GM21825 (cell line): ENCODE results near the gene RGS7BP.

Experiments
- ATAC-seq: cut with Tn5 transposase; IDR thresholded peaks from one replicate; pipeline ENCODE4 v1.9.1; 2021; ENCODE audit warnings: mild to moderate bottlenecking, moderate library complexity; ENCODE audit not compliant: unreplicated experiment

RGS7BP gene

DNA sequence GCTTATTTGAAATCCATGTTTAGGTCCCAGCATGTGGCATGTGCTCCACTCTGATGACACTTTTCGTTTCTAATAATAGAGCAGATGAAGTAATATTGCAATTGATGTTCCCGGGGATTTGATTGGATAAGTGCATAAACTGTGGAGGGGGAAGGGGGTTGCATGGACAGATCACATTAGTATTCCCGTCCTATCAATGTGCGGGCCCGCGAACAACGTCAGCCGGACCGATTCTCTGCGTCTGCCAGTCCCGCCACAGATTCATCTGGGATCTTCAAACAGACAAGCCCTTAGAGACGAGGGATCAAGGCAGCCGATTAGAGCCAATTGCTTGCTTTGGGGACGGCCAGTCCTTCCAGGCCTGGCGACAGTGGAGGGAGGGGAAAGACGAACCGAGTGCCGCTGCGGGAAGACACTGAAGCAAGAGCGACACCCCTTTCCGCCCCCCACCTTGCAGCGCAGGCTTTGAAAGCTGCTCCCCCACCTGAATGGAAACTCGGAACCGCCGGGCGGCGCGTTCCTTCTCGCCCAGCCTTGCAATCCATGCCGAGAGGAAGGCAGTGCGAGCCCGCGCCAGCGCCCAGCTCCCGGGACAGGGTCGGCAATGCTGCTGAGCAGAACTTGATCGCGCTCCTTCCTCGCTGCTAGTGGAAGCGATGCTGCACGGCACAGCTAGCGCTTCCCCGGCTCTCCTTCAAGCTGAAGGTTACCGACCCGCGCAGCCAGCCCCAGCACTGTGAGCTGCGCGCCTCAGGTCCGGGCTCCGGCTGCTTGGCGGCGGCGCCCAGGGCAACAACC, at the start of gene RGS7BP:
Gene RGS7BP, plus strand, starts transcription at position 247 of the 798 bp plus-strand sequence. CDS start 610 bp downstream, outside the sequence.
- no peak for ATAC-seq

DNA sequence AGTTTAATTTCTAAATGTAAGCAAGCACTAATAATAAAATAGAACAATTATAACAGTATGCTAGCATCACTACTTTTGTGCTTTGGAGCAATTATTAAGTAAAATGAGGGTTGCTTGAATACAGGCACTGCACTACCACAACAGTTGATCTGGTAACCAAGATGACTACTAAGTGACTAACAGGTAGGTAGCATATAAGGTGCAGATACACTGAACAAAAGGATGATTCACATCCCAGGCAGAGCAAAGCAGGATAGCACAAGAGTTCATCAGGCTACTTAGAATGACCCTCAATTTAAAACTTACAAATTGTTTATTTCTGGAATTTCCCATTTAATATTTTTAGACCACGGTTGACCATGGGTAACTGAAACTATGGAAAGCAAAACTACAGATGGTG, 48.0 kb upstream of the RGS7BP start:
- ATAC-seq: no peak

DNA sequence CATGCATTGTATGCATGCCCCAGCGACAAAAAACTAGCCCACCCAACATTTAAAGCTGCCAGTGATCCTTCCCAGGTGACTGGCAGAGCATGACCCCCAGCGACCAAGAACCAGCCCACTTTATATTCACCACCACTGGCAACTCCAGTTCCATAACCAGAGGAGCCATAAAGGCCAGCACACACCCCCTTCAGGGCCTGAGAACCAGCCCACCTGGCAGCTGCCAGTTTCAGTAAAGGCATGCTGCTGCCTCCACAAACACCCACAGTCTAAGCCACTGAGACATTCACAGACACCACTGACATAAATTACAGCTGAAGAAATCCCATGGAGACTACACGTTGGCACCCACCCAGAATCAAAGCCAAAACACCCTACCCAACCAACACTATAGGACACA, 46.9 kb upstream of the RGS7BP start:
- no peak for ATAC-seq

DNA sequence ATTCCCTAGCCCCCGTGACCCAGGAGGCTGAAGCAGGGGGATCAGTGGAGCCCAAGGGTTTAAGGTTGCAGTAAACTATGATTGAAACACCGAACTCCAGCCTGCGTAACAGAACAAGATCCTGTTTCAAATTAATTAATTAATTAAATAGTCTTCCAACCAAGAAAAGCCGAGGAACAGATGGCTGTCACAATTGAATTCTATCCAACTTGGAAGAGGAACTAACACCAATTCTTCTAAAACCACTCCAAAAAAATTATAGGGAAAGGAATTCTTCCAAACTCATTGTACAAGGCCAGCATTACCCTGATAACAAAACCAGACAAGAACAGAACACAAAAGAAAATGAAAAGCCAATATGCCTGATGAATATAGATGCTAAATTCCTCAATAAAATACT, 43.4 kb upstream of the RGS7BP start:
- ATAC-seq: no peak

DNA sequence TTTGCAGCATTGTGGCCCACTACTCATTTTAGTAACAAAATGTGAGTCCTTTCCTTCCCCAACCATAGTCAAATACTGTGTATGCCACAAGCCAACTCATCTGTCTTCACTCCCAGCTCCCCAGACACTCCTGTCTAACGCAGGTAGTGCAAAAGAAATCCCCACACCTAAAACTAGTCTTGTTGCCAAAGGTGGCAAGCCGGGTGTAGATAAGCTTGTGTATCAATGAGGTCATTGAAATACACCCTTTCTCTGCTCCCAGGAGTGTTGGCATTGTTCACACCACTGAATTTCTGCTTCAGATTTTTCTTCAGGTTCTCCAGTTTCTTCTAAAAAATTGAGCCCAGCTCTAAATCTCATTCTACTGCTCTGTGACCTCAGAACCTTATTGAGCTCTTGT, 19.7 kb upstream of the RGS7BP start:
- ATAC-seq: no peak

DNA sequence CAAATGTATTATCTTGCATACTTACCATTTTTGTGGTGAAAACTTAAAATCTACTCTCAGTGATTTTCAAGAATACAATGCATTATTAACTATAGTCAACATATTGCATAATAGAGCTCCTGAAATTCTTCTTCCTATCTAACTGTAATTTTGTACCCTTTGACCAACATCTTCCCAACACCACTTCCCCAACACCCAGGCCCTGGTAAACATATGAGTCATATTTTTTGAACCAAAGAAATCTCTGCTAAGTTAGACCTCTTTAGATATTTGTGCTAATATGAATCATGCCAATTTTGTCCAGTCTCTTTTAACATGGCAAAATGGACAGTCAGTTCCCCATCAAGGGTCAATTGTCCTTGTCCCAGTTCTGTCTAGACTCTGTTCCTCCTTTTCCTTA, 18.5 kb upstream of the RGS7BP start:
- ATAC-seq: no peak

DNA sequence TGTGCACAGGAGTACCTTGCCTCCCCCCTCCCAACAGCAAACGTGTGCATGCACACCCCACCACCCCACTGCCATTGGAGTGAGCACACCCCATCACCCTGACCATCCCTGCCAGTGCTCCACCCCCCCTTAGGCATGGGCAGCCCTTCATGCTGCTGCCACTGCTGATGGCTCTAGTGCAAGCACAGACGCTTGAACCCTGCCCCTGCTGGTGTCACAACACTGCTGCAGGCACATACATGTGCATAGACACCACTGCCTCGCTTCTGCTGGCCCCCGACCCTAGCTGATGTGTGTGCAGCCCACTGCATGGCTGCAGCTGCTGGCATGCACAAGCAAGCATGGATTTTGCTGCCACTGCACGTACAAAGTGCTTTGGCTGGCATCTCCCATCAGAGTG, 16.0 kb upstream of the RGS7BP start:
- no peak for ATAC-seq

DNA sequence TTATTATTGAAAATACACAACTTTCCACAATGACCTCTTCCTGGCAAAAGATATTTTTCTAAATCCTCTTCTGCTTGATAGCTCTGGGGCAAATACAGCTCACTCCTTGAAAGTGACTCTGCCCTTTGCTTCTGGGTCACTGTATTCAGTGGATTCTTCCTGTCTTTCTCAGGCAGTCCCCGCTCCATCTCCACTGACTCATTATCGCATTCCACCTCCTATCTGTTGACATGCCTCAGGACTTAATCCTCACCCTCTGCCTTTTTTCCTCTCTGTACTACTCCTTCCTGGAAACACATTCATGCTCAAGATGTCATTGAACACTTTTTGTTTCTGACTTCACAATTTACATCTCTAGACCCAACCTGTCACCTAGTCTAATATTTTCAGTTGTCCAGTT, 8.4 kb upstream of the RGS7BP start:
- no peak for ATAC-seq

DNA sequence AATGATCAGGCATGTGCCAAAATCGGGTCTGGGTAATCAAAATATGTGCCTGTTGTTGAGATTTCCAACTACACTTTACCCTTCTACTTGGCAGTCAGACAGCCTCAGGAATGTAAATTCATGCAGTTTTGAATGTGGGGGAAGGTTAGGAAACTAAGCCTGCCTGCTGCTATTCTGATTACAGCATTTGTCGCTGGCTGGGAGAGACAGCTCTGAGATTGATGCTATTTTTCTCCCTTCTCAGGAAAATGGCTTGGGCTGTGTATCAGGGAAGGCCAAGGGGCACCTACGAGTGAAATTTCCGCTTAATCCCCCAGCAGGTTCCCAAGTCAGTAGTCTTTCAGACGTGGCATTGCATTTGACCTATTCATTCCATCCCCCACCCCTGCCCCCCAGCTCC, 3.6 kb upstream of the RGS7BP start:
- no peak for ATAC-seq

DNA sequence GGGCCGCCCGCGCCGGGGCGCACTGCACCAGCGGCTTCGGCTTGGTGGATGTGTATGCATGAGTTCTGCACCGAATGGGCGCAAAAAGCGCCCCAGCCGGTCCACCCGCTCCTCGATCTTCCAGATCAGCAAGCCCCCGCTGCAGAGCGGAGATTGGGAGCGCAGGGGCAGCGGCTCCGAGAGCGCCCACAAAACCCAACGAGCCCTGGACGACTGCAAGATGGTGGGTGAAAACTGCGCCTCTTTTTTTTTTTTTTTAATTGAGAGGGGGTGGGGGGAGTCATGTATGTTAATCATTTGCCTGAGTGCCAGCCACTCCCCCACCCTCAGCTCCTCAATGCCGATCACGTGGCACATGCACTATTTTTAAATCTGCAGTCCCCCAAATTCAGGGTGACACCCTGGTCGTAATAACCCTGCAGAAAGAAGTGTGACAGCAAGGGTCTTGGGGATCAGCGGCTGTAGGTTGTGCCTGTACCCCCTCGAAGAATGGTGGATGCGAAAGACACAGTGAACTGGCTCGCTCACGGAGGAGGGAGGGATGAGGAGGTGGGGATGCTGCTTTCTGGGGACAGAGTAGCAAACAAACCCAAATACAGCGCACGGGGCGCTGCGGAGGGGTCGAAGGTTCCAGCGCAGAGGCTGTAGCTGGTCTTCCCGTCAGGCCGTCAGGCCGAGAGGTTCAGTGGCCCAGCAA, 900 bp downstream of the RGS7BP start:
- no peak for ATAC-seq

DNA sequence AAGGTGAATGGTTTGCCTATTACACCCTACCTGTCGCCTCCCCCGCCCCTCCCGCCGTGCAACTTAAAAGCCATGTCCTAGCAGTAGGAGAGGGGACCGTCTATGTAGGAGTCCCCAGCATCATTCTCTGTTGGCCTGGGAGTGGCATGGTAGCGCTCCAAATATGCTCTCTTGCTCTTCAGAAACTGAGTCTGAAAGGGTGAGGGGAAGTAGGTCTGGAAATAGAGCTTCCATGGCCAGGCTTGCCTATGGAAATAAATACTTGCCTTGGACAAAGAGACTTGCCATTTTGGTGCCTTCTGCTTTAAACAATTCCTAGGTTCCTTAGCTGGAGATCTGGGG, 1.4 kb downstream of the RGS7BP start:
- ATAC-seq: no peak

DNA sequence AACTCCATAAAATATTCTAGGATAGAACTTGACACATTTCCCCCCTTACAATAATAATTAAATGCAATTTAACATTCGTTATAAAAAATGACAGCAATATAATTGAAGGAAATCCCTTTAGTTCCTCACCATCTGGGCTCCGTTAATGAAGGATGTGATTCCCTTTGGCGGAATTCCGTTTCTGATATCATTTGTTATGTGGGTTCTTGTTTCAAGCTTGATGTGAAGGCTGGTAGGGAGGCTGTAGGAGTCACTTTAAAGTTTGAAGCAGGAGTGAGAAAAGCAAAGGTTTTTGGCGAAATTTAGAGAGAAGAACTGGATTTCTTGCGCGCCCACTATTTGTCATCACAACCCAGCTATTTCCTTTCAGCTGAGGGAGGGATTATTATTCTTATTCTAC, 4.0 kb downstream of the RGS7BP start:
- ATAC-seq: no peak

DNA sequence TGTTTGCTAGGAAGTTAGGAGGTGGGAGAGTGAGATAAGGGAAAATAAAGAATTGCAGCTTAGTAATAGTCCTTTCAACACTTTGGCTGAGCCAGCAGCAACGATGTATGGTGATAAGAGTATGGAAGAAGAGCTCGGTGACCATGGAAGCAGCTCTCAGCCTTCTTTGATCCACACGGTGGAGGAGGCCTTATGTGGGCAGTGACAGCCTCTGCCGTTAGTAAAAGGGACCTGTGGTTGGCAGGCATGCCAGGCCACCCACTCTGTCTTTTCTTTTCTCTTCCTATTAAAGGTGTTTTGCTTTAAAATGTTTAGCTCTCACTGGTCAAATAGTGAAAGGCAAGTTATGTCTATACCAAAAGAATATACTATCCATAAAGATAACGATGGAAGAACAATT, 7.7 kb downstream of the RGS7BP start:
- ATAC-seq: no peak

DNA sequence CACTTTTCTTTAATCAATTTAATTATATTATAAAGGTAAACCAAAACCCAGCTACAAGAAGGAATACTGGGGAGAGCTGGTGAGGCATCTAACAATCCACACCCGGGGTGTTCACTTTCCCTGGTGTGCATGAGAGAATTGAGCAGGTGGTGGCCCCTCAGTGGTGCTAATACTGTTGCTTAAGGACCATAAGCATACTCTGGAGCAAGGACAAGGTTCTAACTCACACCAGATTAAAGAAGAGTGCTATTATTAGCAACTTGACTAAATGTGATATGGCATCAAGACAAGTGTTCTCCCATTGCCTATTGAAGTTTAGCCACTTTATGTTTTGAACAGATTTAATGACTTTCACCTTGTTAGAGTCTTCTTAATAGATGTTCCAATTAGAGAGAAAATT, 8.8 kb downstream of the RGS7BP start:
- no peak for ATAC-seq

DNA sequence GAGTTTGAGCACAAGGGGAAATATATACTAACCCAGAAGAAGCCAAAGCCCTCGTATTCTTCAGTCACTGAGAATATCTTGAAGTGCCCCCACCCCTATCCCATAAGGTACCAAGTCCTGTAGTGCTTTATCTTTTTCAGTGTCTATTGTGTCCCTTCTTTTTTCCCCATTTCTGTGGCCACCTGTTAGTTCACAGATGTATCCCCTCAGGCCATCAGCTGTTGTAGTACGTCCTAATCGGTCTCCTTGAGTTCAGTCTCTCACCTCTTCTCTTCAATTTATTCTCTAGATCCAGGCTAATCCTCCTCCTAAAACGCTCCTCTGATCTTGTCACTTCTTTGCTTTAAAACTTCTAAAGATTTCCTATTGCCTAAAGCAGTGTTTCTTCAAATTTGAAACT, 10.4 kb downstream of the RGS7BP start:
- ATAC-seq: no peak

DNA sequence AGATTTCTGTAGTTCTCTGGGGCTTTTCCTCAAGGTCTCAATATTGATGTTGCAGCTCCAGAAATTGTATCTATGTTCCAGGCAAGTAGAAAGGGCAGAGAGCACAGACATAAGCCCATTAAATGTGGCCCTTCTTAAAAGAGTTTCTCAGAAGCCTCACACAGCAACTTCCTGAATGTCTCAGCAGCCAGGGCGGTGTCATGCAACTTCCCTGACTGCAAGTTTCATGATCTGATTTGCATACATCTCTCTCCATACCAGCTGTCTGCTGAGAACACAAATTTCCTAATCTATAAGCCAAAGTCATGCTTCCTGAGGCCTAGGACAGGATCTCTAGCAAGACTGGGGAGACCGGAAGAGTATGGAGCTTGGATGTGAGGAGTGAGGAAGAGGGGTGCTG, 13.0 kb downstream of the RGS7BP start:
- peak; percentile 78 for ATAC-seq

DNA sequence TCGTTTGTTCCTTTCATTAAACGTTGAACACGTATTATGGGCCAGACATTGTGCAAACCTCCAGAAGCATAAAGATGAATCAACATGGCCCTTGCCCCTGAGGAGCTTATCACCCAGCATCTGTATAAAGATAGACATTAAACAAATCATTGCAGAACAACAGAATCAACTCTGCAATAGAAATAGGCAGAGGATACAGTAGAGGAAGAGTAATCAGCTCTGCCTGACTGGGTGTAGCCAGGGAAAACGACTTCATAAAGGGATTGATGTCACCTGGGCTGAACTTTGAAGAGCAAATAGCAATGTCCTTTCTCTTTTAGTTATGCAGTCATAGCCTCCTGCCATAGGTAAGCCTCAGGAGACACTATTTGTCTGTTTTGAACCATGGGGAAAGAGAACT, 13.4 kb downstream of the RGS7BP start:
- ATAC-seq: no peak

DNA sequence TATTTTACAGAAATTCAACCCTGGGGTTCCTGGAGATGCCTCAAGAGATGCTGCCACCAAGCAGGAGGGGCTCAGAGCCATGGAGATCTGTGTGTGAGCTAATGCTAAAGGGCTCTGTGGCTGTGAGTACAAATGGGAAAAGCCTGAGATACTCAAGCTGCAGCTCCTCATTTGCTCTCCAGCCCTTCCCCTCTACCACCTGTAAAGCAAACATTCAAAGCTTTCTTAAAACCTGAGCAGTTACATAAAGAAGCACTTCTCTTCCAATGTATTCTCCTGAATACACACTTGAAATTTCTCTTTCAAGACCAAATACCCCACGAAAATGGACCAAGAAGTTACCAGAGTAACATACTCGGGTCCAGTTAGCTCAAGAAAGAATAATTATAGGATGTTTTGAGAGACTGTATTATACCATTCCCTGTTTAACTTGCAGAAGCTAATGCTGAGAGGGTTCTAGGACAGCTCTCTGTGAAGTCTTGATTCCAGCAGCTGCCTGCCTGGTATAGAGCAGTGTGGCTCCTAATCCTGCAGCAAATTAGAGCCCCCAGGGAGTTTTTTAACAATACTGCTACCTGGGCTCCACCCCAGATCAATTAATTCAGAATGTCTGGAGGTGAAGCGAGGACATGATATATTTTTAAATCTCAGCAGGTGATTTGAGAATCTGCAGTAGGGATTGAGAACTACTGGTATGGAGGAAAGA, 21.1 kb downstream of the RGS7BP start:
- no peak for ATAC-seq

DNA sequence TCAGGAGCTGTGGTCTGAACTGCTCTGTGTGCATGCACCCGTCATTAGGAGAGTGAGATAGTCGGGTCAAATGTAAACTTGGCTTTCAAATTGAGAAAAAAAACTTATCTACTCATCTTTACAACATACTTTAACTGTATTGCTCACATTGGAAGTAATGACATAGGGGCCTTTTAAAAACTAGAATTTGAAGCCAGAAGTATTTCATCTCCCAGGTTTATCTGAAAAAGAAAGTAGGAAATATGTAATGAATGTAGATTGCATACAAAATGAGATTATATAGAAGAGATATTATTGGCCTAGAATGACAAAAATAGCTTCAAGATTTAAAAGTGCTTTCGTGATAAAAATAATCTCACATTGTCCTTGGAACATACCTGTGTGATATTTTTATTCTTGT, 24.3 kb downstream of the RGS7BP start:
- ATAC-seq: no peak

DNA sequence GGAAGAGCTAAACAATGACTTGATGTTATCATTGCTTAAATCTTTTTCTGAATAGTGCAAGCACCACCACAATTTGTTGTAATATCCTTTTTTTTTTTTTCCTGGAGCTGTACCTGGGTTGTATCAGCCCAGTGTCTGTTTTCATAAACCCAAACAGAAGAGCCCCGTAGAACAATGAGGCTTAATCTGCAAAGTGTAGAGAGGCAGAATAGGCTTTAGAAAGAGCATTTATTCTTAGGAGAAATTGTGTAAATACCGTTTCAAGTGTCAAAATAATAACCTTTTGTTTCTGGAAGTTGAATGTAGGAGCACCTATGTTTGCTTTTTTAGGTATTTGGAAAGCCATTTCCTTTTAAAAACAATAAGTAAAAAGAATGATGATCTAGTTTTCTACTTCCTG, 26.4 kb downstream of the RGS7BP start:
- no peak for ATAC-seq

DNA sequence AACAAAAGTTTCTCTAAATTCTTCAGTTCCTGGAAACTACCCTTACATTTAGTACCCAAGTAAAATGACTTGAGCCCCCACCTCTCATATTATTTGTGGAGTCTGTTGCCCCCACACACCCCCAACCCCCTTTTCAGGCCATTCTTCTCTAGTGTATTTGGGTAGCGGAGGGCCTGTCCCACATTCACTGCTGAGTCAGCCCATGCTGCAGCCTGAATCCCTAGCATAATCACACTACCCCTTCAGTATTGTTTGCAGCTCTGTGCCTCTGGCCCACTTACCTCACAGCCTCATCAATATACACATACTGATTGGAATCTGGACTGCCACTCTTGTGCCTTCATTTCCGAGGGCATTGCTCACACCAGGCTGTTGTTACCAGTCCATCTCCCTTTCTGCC, 26.8 kb downstream of the RGS7BP start:
- ATAC-seq: no peak

DNA sequence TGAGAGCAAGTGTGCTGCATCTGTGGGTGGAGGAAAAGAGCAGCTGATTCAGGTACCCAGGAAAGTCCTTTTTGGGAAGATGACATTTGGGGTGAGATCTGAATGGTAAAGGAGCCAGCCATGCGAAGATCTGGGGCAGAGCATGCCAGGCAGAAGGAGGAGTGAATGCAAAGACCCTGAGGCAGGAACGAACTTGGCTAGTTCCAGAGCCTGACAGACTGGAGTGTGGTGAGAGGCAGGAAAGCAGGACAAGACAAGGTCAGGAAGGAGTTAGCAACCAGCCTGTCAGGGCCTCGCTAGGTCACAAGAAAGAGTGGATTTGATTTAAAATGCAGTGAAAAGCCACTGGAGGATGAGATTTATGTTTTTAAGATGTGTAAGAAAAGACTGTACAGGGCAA, 28.2 kb downstream of the RGS7BP start:
- ATAC-seq: no peak
